ENCODE results near the gene PITPNC1.

DNA sequence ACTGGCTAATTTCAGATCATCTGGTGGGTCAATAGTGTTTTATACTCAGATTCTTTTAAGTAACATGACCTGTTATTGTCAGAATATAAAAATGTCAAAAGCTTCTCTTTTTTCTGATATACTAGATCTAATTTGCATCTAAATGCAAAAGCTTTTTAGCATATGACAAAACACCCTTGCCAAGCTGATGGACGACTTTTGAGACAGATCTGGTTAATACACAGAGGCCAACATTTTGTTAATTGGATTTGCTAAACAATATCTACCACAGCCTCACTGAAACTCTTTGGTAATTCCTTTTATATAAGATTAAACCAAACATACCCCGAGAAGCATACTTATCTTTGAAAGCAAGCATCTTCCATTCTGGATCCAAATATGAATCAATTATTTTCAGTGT is 330.4 kb downstream of the PITPNC1 start:
- TF ChIP-seq CTCF (IDR thresholded peaks at IDR 0.05), result no peak
- TF ChIP-seq POLR2A (IDR thresholded peaks at IDR 0.05), result no peak

Data from uterus (tissue), 2 donors.